K562 (cell line): Measurements from ENCODE around the gene SLC12A4. TPM values are rescaled to one million over a fixed set of nuclear protein-coding genes. Genes with fewer than 3 reads are reported as not detected.

ENCODE experiments used
- BHLHE40 ChIP-seq: IDR thresholded peaks from 2 replicates; pipeline ENCODE4 v1.6.1; 2011; ENCODE audit warnings: low read length, improper control_type of control experiment
- CEBPB ChIP-seq: fragments of 450-650 bp; IDR thresholded peaks from 2 replicates; pipeline ENCODE4 v1.6.1; 2016; ENCODE audit warnings: missing genetic modification characterization, missing compliant biosample characterization
- CHD2 ChIP-seq: IDR thresholded peaks from 2 replicates; pipeline ENCODE4 v1.6.1; 2011; ENCODE audit warnings: low read depth, low read length
- HNRNPLL ChIP-seq: fragments of 200-400 bp; formaldehyde crosslinking; IDR thresholded peaks from 2 replicates; pipeline ENCODE4 v1.6.1; 2017; ENCODE audit warnings: low read length, low read depth, mild to moderate bottlenecking; ENCODE audit not compliant: poor library complexity, severe bottlenecking
- ILF3 ChIP-seq: fragments of 450-650 bp; IDR thresholded peaks from 2 replicates; pipeline ENCODE4 v1.6.1; 2018; ENCODE audit warnings: antibody characterized with exemption, mild to moderate bottlenecking, moderate library complexity, borderline replicate concordance
- POLR2AphosphoS5 ChIP-seq: IDR thresholded peaks from 2 replicates; pipeline ENCODE4 v1.6.1; 2011; ENCODE audit warnings: mild to moderate bottlenecking, low read depth, low read length, moderate library complexity; ENCODE audit not compliant: control insufficient read depth, insufficient read depth
- RBFOX2 ChIP-seq: fragments of 200-400 bp; formaldehyde crosslinking; IDR thresholded peaks from 2 replicates; pipeline ENCODE4 v1.6.1; 2017; ENCODE audit warnings: low read depth, mild to moderate bottlenecking, low read length, moderate library complexity
- SMARCB1 ChIP-seq: IDR thresholded peaks from 2 replicates; pipeline ENCODE4 v1.6.1; 2011; ENCODE audit warnings: improper control_type of control experiment, low read depth; ENCODE audit not compliant: insufficient read length
- SUPT5H ChIP-seq: fragments of 450-650 bp; IDR thresholded peaks from 2 replicates; pipeline ENCODE4 v1.6.1; 2016
- TCF7L2 ChIP-seq: fragments of 150-350 bp; IDR thresholded peaks from 2 replicates; pipeline ENCODE4 v1.6.1; 2016; ENCODE audit warnings: low read depth, mild to moderate bottlenecking, low read length, moderate library complexity
- ZKSCAN1 ChIP-seq: fragments of 150-350 bp; IDR thresholded peaks from 2 replicates; pipeline ENCODE4 v1.6.1; 2016; ENCODE audit warnings: low read depth, low read length
- ZNF121 ChIP-seq: sonication (generic); formaldehyde crosslinking; conservative IDR thresholded peaks from 2 replicates; pipeline ENCODE4 v1.8.0; 2022; ENCODE audit warnings: missing genetic modification reagents
- polyA plus RNA-seq, 8 experiments: library from polyadenylated mRNA; depleted of rRNA in 4 of 8; stranded (reverse) in 5 of 8; unstranded in 3 of 8; fragments of >200 nt; fragmentation: Nextera tagmentation in 2 of 8; fragmentation: Illumina TruSeq in 1 of 8; extraction: Ambion mirVana in 2 of 8; extraction: Trizol in 1 of 8; gene quantifications; 2 replicates each; pipeline versions ENCODE4 v1.2.1 to v1.2.3, GENCODE V29; 2011 to 2014; ENCODE audit warnings: inconsistent platforms in 1 of 8, missing spikeins in 1 of 8
- total RNA-seq, 7 experiments: library from RNA; depleted of rRNA in 6 of 7; stranded (reverse); fragments of >200 nt in 6 of 7; fragmentation: Illumina TruSeq in 2 of 7; extraction: Trizol in 2 of 7; gene quantifications; 2 replicates each; pipeline versions ENCODE4 v1.2.1 to v1.2.3, GENCODE V29; 2011 to 2021; ENCODE audit warnings: low replicate concordance in 1 of 7
- TF ChIP-seq, protein P1 (sequence below), 3 experiments: fragments of 200-800 bp in 1 of 3; fragments of 250-450 bp in 1 of 3; fragments of 450-650 bp in 1 of 3; sonication (Bioruptor Pico) in 1 of 3; sonication (Bioruptor generic) in 1 of 3; formaldehyde crosslinking in 1 of 3; IDR thresholded peaks; 2 replicates each; pipeline versions ENCODE4 v1.6.1 to v1.8.0; 2016 to 2022; ENCODE audit warnings: mild to moderate bottlenecking in 2 of 3, missing genetic modification characterization in 2 of 3, missing compliant biosample characterization in 1 of 3, moderate library complexity in 1 of 3
- TF ChIP-seq, protein P2 (sequence below): fragments of 250-450 bp; sonication (Bioruptor Pico); IDR thresholded peaks from 2 replicates; pipeline ENCODE4 v1.8.0; 2021; ENCODE audit warnings: moderate library complexity, mild to moderate bottlenecking, inconsistent platforms
- TF ChIP-seq, protein P3 (sequence below): sonication (generic); formaldehyde crosslinking; IDR thresholded peaks from 2 replicates; pipeline ENCODE4 v1.8.0; 2022; ENCODE audit warnings: missing genetic modification reagents, mild to moderate bottlenecking, borderline replicate concordance

Gene SLC12A4
- total and polyA plus RNA-seq, 9 of the 15 experiments (the other 6 are each of a cell fraction or from before 2014, with no cell fraction given), result 0.75 to 43.5 (median 15.0) TPM

DNA sequence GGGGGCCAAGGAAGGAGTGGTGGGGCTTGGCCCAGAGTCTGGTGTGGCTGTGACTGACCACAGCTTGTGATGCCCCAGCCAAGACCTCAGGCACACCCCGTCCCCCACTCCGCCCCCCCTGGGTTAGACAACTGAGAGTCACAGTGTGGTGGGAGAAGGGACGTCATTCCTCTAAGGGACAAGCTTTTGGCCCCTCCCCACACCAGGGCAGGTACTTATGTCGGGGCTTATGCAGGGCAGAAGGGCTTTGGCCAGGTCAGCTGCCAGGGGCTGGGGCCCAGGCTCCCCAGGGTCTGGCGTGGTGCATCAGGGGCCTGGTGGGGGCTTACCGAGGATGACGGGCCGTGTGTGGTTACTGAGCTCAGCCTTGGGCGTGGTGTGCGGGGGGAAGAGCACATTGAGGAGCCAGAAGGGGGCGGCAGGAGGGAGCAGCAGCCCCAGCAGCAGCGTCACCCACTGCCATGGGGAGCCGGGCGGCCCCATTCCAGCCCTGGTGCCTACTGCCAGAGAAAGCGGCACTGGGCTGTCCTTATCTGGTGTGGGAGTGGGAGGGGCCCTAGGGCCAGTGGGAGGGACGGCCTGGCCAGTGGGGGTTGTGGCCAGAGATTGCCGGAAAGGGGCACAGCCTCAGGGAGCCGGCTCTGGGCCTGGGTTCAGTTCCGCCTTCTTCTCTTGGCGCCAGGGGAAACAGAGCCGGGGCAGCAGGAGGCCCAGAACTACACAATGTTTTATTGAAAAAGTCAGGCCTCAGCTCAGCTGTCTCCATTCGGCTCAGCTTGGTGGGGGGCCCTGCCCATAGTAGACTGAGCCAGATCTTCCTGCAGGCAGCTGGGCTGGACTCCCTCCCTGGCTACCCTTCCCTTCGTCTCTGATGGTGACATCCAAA, 24.6 kb downstream of the SLC12A4 start, which contains the start of gene LCAT (continued):
- TF ChIP-seq ZNF121 (CRISPR knock-in tag), result peak; percentile 32
- no peak for TF ChIP-seq SMARCB1
- no peak for TF ChIP-seq BHLHE40
- TF ChIP-seq CHD2, result no peak
- peak; percentile 45; the same call in 1 of the 2 replicates for TF ChIP-seq SUPT5H
- peak; percentile 10; the same call in 1 of the 2 replicates for TF ChIP-seq POLR2AphosphoS5
- no peak for TF ChIP-seq TCF7L2
- TF ChIP-seq, protein P1, sequence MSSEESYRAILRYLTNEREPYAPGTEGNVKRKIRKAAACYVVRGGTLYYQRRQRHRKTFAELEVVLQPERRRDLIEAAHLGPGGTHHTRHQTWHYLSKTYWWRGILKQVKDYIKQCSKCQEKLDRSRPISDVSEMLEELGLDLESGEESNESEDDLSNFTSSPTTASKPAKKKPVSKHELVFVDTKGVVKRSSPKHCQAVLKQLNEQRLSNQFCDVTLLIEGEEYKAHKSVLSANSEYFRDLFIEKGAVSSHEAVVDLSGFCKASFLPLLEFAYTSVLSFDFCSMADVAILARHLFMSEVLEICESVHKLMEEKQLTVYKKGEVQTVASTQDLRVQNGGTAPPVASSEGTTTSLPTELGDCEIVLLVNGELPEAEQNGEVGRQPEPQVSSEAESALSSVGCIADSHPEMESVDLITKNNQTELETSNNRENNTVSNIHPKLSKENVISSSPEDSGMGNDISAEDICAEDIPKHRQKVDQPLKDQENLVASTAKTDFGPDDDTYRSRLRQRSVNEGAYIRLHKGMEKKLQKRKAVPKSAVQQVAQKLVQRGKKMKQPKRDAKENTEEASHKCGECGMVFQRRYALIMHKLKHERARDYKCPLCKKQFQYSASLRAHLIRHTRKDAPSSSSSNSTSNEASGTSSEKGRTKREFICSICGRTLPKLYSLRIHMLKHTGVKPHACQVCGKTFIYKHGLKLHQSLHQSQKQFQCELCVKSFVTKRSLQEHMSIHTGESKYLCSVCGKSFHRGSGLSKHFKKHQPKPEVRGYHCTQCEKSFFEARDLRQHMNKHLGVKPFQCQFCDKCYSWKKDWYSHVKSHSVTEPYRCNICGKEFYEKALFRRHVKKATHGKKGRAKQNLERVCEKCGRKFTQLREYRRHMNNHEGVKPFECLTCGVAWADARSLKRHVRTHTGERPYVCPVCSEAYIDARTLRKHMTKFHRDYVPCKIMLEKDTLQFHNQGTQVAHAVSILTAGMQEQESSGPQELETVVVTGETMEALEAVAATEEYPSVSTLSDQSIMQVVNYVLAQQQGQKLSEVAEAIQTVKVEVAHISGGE (CRISPR knock-in tag; IDR thresholded peaks at IDR 0.05), result peak in 1 of 3 experiments; percentile 37; a peak in 1 of 6 replicates
- TF ChIP-seq ILF3, result no peak
- peak; percentile 26; the same call in 1 of the 2 replicates for TF ChIP-seq RBFOX2
- TF ChIP-seq, protein P2, sequence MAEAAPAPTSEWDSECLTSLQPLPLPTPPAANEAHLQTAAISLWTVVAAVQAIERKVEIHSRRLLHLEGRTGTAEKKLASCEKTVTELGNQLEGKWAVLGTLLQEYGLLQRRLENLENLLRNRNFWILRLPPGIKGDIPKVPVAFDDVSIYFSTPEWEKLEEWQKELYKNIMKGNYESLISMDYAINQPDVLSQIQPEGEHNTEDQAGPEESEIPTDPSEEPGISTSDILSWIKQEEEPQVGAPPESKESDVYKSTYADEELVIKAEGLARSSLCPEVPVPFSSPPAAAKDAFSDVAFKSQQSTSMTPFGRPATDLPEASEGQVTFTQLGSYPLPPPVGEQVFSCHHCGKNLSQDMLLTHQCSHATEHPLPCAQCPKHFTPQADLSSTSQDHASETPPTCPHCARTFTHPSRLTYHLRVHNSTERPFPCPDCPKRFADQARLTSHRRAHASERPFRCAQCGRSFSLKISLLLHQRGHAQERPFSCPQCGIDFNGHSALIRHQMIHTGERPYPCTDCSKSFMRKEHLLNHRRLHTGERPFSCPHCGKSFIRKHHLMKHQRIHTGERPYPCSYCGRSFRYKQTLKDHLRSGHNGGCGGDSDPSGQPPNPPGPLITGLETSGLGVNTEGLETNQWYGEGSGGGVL (CRISPR knock-in tag), result no peak
- TF ChIP-seq CEBPB (tag), result no peak
- TF ChIP-seq HNRNPLL, result no peak
- TF ChIP-seq, protein P3, sequence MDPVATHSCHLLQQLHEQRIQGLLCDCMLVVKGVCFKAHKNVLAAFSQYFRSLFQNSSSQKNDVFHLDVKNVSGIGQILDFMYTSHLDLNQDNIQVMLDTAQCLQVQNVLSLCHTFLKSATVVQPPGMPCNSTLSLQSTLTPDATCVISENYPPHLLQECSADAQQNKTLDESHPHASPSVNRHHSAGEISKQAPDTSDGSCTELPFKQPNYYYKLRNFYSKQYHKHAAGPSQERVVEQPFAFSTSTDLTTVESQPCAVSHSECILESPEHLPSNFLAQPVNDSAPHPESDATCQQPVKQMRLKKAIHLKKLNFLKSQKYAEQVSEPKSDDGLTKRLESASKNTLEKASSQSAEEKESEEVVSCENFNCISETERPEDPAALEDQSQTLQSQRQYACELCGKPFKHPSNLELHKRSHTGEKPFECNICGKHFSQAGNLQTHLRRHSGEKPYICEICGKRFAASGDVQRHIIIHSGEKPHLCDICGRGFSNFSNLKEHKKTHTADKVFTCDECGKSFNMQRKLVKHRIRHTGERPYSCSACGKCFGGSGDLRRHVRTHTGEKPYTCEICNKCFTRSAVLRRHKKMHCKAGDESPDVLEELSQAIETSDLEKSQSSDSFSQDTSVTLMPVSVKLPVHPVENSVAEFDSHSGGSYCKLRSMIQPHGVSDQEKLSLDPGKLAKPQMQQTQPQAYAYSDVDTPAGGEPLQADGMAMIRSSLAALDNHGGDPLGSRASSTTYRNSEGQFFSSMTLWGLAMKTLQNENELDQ, result no peak
- no peak for TF ChIP-seq ZKSCAN1
